Left kidney (tissue), 2 donors: Measurements from ENCODE around the gene TAF8. TPM values are rescaled to one million over a fixed set of nuclear protein-coding genes. Genes with fewer than 3 reads are reported as not detected.

Experiments used
- DNase-seq: peaks from one replicate; pipeline ENCODE4 v3.0.0-alpha.2; 2013
- polyA plus RNA-seq: library from polyadenylated mRNA; unstranded; fragments of 120-200 nt; gene quantifications from one replicate; pipeline ENCODE4 v1.2.1, GENCODE V29; 2013; ENCODE audit not compliant: insufficient read length

TAF8 gene
- polyA plus RNA-seq, 1 donor: 27.7 TPM

DNA sequence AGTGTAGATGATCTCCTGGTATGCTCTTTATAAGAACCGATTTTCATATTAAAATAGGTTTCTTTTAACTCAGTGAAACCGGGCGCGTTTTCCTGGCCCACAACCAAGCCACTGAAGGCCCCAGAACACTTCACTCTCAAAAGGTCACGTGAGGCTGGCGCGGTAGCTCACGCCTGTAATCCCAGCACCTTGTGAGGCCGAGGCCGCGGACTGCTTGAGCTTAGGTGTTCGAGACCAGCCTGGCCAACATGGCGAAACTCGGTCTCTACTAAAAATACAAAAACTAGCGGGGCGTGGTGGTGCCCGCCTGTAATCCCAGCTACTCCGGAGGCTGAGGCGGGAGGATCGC is 402 bp upstream of the TAF8 start:
- DNase-seq: no peak

DNA sequence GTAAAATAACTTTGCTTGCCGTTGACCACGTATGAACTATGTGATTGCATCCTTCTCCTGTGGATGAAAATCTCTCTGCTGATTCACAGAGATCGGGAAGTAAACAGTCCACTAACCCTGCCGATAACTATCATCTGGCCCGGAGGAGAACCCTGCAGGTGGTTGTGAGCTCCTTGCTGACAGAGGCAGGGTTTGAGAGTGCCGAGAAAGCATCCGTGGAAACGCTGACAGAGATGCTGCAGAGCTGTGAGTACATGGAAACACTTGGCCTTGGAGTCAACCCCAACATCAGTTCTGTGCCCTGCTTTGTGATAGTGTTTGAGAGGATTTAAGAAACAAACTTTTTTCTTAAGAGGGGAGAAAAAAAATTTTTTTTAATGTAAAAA is 937 bp downstream of the TAF8 start:
- DNase-seq: no peak

DNA sequence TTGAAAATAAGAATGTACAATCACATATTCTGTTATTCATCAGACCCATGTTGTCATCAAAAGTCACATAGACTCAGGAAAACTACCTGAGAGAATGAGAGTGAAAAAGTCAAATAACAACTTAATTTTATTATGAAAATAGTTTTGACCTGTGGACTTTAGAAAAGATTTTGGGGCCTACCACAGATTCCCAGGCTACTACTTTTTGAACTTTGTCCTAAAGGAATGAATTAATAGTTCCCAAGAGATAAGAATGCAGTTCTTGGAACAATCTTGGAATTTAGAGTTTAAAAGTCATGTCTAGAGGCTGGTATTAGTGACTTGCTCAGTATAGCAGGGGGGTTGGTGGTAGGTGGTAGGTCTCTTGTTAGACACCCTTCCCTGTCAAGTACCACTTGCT is 3.3 kb downstream of the TAF8 start:
- no peak for DNase-seq

DNA sequence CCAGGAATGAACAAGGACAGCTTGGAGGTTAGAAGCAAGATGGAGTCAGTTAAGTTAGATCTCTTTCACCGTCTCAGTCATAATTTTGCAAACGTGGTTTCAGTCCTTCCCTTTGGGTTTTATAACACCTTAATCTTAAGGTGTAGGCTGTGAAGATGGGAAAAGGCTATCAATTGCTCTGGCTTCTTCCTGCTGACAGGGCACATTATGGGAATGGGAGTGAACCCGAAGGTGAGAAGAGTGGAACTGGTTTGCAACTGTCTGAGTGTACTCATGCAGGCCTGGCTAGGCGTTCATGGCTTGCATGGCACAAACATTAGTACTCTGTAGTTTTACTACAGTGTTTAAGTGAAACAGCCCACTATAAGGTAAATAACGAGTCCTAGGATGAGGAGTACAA is 9.4 kb downstream of the TAF8 start:
- no peak for DNase-seq

DNA sequence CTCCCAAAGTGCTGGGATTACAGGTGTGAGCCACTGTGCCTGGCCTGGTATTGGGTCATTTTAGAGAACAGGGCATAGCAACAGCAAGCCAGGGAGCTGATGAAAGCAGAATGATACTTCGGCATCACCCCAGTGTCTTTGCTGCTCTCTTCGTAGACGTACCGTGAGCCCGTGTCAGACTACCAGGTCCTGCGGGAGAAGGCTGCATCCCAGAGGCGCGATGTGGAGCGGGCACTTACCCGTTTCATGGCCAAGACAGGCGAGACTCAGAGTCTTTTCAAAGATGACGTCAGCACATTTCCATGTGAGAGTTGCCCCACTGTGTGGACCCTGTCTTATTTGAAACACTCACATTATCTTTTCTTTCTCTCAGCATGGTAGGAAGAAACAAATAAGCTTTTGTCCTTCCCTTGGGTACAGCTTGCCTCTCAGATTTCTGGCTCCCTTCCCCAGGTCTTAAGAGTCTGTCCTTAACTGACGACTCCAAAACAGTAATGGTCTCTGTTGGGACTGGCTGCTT is 15.9 kb downstream of the TAF8 start:
- DNase-seq: no peak

DNA sequence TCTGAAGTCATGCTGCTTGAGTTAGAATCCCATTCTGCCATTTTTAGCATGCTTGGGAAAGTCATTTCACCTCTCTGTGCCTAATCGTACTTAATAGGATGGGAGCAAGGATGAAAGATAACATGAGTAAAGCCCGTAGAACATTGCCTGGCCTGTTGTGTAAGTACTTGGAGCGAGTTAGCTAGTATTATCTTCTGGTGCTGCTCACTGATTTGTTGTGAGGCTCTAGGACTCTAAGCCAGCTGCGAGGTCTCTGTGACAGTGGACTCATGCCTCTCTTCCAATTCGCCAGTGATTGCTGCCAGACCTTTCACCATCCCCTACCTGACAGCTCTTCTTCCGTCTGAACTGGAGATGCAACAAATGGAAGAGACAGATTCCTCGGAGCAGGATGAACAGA is 17.8 kb downstream of the TAF8 start:
- no peak for DNase-seq

DNA sequence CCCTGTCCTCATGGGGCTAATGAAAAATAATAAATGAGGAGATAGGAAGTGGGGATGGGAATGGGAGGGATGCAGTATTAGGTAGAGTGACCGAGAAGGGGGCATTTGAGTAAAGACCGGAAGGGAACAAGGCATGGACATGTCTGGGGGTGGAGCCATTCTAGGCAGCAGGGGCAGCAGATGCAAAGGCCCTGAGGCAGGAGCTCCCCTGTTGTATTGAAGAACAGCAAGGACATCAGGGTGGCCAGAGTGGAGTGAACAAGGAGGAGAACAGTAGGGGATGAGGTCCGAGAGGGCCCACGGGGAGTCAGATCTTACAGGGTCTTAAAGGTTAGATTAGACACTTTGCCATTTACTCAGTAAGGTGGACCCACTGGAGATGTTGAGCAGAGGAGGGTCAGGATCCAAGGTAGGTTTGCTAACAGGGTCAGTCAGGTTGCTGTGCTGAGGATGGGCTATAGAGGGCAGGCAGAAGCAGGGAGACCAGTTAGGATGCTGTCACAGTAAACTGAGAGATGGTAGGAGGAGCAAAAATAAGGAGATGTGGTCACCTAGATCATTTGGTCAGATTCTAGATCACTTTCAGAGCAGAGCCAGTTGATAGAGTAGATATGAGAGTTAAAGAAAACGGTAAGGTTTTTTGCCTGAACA is 18.7 kb downstream of the TAF8 start:
- no peak for DNase-seq

DNA sequence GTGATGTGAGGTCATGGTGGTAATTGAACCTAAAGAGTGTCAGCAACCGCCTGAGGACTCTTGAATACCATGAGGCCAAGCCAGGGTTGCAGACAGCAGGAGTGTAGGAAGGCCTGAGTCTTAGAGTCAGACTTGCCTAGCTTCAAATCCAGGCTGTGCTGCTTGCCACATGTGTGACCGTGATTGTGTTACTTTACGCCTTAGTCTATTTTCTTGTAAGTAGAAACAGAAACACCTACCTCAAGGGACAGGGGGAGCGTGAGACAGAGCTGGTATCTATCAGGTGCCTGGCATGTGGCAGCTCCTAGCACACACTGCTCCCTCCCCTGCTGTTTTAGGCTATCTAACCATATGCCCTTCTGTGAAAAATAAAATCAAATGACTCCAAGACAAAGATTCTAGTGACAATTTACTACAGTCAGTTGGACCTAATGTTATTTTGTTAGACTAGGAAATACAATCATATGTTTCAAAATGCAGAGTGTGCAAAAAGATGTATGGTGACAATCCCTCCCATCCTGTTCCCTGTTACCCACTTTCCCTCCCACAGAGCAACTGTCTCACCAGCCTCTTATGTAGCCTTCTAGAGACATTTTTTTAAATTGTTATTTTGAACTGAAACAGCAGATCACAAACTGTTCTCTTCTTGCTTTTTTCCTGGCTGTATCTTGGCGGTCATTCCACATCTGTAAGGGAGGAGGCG is 21.7 kb downstream of the TAF8 start:
- DNase-seq: no peak

DNA sequence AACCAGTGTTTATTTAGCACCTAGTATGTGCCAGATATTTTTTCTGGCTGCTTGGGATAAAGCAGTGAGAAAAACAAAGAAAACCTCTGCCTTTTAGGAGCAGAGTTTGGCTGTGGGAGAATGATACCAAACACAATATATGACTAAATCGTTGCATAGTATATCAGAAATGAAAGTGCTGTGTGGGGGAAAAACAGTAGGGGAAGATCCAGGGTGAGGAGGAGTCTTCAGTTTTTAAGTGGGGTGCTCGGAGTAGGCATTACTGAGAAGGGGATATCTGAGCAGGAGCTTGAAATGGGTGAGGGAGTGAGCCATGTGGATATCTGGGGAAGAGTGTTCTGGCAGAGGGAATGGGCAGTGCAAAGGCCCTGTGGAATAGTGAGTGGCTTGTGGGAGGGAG is 23.0 kb downstream of the TAF8 start:
- no peak for DNase-seq

DNA sequence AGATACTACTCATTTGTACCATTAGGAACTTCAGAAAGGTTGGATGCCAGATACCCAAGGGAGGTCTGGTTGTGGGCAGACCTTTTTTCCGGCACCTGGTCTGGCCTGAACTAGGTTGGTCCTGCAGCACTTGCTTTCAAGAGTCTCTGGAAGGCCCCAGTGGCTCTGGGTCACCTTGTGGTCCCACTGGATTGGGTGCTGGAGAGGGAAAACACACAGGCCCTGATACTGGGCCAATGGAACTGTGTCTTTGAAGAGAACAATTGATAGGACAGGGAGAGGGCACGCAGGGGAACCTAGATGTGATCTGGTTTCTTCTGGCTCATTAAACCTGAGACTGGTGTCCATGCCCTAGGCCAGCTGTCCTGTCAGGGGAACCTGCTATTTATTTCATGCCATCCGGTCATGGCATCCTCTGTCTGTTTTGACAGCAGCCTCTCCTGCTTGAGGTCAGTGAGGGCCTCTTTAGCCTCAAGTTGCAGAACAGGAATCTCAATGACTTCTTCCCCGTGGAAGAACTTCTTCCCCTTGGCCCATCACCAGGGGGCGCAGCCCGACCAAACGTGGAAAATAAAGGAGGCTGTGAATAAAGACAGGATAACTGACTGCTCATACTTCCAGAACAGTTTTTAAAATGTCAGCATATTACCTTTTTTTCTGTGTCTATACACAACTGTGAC is 25.0 kb downstream of the TAF8 start:
- peak; percentile 77 for DNase-seq

DNA sequence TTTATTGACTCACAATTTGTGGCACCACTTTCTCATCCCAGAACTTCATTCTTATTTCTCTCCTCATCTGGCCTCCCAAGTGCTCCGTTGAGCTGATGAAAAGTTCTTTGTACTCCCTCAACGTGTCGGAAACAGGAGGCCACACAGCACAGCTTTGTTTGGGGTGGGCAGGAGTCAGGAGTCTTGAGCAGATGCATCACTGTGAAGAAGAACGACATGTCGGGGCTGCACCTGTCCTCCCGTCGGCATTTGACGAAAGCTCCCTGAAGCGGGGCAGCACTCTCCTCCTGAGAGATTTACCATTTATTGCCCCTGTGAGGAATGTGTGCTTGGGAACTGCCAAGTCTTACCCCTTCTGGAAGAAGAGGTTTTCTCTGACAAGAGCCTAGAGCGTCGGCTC is 28.1 kb downstream of the TAF8 start:
- no peak for DNase-seq

DNA sequence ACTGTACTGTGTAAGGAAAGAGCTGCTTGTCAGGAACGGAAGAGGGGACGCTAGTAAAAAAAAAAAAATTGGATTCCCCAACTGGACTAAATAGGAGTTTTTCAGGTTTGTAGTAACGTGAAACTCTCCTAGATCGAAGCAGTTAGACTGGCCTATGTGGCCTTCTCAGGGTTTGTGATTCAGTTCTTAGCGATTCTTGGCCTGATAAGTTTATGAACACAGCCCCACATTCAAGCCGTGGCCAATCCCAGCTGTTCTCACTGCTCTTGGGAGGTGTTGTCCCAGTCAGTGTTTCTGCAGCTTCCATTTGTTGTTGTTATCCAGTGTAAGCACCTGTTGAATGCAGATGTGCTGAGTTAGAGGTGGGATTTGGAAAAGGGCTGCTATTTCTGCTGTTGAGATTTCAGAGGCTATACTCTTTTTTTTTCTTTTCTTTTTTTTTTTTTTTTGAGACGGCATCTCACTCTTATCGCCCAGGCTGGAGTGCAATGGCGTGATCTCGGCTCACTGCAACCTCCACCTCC is 29.7 kb downstream of the TAF8 start:
- no peak for DNase-seq

DNA sequence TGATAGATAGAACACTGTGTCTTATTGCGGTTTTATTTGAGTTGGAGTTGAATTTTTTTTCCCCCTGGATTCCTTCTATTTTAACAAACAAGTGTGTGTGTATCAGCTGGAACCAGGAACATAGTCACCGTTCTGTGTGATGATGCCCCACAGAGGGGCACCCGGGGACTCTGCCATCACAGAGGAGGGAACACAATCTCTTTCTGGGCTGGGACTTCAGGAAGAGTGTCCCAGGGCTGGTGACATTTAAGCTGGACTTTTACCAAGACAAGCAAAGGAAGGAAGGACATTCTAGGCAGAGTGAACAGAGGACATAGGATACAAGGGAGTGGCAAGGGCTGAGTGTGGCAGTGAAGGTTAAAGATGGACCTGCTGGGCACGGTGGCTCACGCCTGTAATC is 33.2 kb downstream of the TAF8 start:
- no peak for DNase-seq

DNA sequence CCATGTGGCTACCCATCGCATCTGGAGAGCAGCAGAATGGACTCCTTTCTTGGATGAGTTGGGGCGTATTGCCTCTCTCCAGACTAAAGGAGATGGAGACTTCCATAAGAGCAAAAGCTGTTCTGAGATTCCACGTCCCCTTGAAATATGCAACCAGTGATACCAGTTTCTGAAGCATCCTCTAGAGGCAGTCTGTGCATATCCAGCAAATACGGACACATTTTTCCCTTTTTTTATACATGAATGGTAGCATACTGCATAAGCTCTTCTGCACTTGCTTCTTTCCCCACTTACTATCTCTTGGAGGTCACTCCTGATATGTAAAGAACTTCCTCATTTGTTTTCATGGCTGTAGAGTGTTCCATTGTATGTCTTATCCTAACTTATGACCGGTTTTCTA is 34.6 kb downstream of the TAF8 start:
- DNase-seq: no peak

DNA sequence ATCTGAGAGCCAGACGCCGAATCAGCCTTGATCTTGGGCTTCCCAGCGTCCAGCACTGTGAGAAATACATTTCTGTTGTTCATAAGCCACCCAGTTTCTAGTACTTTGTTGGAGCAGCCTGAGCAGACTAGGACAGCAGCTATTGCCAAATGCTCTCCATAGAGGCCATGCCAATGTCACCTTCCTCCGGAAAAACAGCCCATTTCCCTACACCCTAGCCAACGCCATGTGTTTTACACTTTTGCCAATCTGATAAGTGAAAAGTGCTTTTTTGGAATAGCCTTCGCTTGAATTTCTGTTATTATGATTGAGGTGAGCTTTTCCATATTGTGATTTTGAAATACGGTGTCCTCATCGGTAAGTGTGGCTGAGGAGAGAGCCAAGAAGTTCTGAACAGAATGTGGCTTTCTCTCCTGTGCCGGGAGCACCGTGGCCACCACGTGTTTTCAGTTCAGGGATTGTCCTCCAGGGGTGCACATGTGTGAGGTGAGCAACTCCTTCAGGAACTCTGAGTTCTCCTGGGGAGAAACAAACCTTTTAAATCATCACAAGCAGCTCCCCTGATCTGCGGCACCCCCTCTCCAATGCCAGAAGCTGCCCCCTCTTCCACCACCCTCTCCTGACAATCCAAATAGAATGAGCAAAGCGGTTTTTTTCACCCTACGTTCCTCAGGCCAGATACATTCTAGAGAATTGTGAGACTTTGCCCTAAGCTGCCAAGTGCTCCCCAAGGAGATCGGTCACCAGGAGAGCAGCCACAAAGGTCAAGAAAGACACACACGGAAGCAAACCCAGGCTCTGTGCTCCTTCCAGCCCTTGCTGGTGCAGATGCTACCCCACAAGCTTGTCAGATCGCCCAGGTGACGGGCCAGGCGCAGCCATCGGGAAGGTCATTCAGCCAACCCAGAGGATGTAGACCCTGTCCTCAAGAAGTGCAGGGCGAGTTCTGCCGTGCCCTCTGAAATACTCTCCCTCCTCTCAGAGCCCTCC is 36.0 kb downstream of the TAF8 start:
- DNase-seq: no peak

DNA sequence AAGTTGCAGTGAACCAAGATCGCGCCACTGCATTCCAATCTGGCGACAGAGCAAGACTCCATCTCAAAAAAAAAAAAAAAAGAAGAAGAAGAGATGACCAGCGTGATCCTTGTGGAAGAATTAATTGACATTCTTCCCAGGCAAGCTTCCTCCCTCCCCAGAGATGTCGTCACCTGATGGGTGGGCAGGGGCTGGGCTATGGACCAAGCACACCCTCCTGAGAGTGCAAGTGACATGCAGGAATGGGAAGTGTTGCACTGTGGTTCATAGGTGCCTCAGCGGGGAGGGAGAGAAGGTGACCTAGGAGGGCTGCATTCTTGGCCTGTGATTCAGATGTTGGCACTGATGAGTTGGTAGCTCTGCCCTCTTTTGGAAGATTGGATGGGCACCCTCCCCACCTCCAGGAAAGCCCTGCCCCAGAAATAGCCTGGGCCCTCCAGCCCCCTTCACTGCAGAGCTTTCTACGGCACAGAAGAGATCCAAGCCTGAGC is 37.8 kb downstream of the TAF8 start:
- DNase-seq: no peak

DNA sequence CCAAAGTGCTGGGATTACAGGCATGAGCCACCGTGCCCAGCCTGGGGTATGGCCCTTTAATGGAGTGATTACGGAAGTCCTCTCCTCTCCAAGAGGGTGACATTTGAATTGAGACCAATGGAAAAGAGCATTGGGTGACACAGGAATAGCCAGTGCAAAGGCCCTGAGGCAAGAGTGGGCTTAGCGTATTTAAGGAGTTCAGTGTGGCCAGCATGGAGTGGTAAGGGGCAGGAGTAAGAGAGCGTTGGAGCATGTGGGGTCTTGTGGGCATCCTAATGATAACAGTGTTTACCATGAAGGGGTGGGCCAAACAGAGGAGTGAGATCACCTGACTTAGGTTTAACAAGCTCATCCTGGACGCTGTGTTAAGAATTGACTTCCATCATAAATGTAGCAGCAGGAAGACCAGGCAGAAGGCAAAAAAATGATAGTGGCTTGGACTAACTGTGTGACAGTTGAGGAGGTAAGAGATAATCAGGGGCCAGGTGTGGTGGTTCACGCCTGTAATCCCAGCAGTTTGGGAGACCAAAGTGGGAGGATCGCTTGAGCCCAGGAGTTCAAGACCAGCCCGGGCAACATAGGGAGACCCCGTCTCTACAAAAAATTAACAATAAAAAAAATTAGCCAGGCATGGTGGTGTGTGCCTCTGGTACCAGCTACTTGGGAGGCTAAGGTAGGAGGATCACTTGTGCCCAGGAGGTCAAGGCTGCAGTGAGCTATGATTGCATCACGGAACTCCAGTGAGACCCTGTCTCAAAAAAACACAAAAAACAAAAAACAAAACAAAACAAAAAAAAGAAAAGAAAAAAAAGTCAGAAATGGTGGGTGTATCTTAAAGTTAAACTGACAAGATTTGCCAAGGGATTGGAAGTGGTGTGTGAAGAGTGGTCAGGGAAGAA is 40.7 kb downstream of the TAF8 start:
- no peak for DNase-seq

DNA sequence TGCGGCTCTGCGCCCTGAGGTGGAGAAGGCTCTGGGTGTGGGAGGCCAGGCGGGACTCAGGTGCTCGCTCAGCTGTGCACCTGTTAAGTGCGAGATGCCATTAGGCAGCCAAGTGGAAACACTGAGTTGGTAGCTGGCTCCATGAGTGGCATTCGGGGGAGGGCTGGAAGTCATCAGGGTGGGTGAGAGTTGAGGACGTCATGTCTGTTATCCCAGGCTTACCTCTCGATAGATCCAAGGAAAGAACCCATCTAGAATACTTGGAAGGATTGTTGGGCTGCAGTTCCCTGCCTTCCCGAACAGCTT is 41.3 kb downstream of the TAF8 start:
- no peak for DNase-seq

DNA sequence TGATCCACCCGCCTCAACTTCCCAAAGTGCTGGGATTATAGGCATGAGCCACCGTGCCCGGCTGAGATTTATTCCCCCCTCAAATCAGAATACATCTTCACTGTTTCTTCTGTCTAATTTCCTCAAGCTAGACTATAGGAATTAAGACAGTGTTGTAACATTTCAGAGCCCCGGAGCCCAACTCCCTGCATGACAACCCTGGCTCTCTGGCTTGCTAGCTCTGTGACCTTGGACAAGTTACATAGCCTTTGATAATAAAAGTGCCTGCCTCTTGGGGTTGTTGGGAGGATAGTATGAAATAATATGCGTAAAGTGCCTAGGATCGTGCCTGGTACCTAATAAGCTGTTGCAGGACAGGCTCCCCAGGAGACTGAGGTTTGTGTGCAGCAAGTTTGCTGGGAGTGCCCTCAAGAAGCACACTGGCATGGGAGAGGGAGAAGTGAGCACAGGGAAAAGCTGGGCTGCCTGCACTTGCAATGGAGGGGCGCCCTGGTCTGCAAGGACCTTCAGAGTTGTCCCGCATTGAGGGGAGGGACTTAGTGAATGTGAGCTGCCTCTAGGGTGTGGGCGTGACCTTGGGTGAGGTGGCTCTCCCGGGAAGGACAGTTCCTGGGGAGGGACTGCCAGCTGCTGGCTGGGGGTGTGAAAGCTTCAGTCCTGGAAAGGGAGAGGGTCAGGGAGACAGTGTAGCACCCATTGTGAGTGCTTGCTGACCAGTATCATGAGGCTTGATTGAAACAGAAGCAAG is 43.4 kb downstream of the TAF8 start:
- DNase-seq: no peak

DNA sequence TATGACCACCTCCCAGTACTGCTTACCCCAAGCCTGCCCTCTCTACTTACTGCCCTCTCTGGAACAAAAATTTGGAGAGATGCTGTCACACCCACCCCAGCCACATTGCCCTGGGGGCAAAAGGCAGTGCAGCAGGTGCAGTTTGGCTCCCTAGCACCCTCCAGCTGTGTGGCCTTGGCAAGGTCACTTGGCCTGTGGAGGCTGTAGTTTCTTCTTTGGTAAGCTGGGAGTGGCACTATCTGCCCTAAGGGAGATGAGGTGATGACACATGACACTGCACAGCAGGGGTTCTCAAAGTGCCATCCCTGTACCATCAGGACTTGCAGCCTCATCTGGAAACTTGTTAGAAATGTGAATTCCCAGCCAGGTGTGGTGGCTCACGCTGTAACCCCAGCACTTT is 44.8 kb downstream of the TAF8 start:
- no peak for DNase-seq
